ENCODE measurements around the gene CLASRP. TPM values are rescaled to one million over a fixed set of nuclear protein-coding genes. Genes with fewer than 3 reads are reported as not detected.

The CLASRP gene
- total RNA-seq, 1 experiment from 2014 or later: 38.9 TPM

- H3K79me2 ChIP-seq (ENCODE audit: low read length): peaks cover 92% of the 10 kb centered on the region
- peaks cover 21% of the 10 kb centered on the region for H3K4me1 ChIP-seq (ENCODE audit: insufficient read depth, low read length)
- no peaks in the 10 kb centered on the region for H3K27me3 ChIP-seq (ENCODE audit: low read length)
- ChIA-PET POLR2A (ENCODE audit: unreplicated experiment) (no interaction called here), CTCF (interaction anchor here (0.5 kb wide), 1 partner anchor 685 kb away, joined by 3 read pairs; no protein-coding TSS in a partner anchor)
- DNase-seq: peak; percentile 61
- peak; percentile 71 for ATAC-seq
- no peak overlapping the region for H3K9ac ChIP-seq (ENCODE audit: low read length)
- no peaks in the 10 kb centered on the region for H3K36me3 ChIP-seq (ENCODE audit: low read depth, low read length)
- intact Hi-C loops (cut with micrococcal nuclease): no loop called here
- no peaks in the 10 kb centered on the region for H3K9me2 ChIP-seq (replicated peaks; ENCODE audit: low read length)
- no peak overlapping the region for H3K4me3 ChIP-seq (ENCODE audit: low read length)
- no TSS peak for BruUV-seq (replicated peaks)
- H3K9me3 ChIP-seq (ENCODE audit: low read length): no peaks in the 10 kb centered on the region
- H3K4me2 ChIP-seq (ENCODE audit: low read length): peak overlapping the region; percentile 71
- no peak overlapping the region for H2AFZ ChIP-seq (ENCODE audit: low read length)
- H3F3A ChIP-seq (ENCODE audit: low read length, unreplicated experiment): no peaks in the 10 kb centered on the region
- H4K20me1 ChIP-seq (ENCODE audit: low read length): peaks cover 7% of the 10 kb centered on the region; the same call in 1 of the 2 replicates
- no peak overlapping the region for H3K27ac ChIP-seq (ENCODE audit: low read length)
- TF ChIP-seq CTCF (conservative IDR thresholded peaks at IDR 0.05; ENCODE audit: low read depth, low read length) (no peak), EZH2 (IDR thresholded peaks at IDR 0.05; ENCODE audit: low read length, unreplicated experiment) (no peak), EZH2phosphoT487 (IDR thresholded peaks at IDR 0.05; ENCODE audit: borderline replicate concordance, low read length) (no peak)
These were observed 74.8 kb downstream of the CLASRP start for GRCh38 chr19:45113628-45114027.

- BruUV-seq (replicated peaks): no TSS peak
- no peaks in the 10 kb centered on the region for H3K27me3 ChIP-seq (ENCODE audit: low read length)
- H3K9me3 ChIP-seq (ENCODE audit: low read length): no peaks in the 10 kb centered on the region
- peaks cover 7% of the 10 kb centered on the region; the same call in 1 of the 2 replicates for H4K20me1 ChIP-seq (ENCODE audit: low read length)
- H3K9ac ChIP-seq (ENCODE audit: low read length): no peak overlapping the region
- no peak overlapping the region for H3K27ac ChIP-seq (ENCODE audit: low read length)
- ATAC-seq (no peak), DNase-seq (no peak)
- no peaks in the 10 kb centered on the region for H3K9me2 ChIP-seq (replicated peaks; ENCODE audit: low read length)
- TF ChIP-seq CTCF (conservative IDR thresholded peaks at IDR 0.05; ENCODE audit: low read depth, low read length) (no peak), EZH2 (IDR thresholded peaks at IDR 0.05; ENCODE audit: low read length, unreplicated experiment) (no peak), EZH2phosphoT487 (IDR thresholded peaks at IDR 0.05; ENCODE audit: borderline replicate concordance, low read length) (no peak)
- no peaks in the 10 kb centered on the region for H3F3A ChIP-seq (ENCODE audit: low read length, unreplicated experiment)
- peak overlapping the region; percentile 71; the same call in 1 of the 2 replicates for H3K4me2 ChIP-seq (ENCODE audit: low read length)
- H3K4me1 ChIP-seq (ENCODE audit: insufficient read depth, low read length): peaks cover 21% of the 10 kb centered on the region
- H3K36me3 ChIP-seq (ENCODE audit: low read depth, low read length): no peaks in the 10 kb centered on the region
- H3K79me2 ChIP-seq (ENCODE audit: low read length): peaks cover 91% of the 10 kb centered on the region
- CTCF ChIA-PET: no interaction called here
- H3K4me3 ChIP-seq (ENCODE audit: low read length): no peak overlapping the region
- POLR2A ChIA-PET (ENCODE audit: unreplicated experiment): no interaction called here
- intact Hi-C loops (cut with micrococcal nuclease): no loop called here
- H2AFZ ChIP-seq (ENCODE audit: low read length): no peak overlapping the region
These were observed 75.3 kb downstream of the CLASRP start for GRCh38 chr19:45114116-45114515.

- CTCF ChIA-PET: no interaction called here
These were observed 77.2 kb downstream of the CLASRP start for GRCh38 chr19:45115809-45116615.

More at GRCh38 chr19:45115809-45116615, 77.2 kb downstream of the CLASRP start:
- BruUV-seq (replicated peaks): no TSS peak
- H3K9ac ChIP-seq (ENCODE audit: low read length): no peak overlapping the region
- no peak overlapping the region for H3K27ac ChIP-seq (ENCODE audit: low read length)
- H3K4me1 ChIP-seq (ENCODE audit: insufficient read depth, low read length): peaks cover 21% of the 10 kb centered on the region
- H3K27me3 ChIP-seq (ENCODE audit: low read length): no peaks in the 10 kb centered on the region
- no peaks in the 10 kb centered on the region for H3K9me2 ChIP-seq (replicated peaks; ENCODE audit: low read length)
- no peak overlapping the region for H2AFZ ChIP-seq (ENCODE audit: low read length)
- H4K20me1 ChIP-seq (ENCODE audit: low read length): peaks cover 7% of the 10 kb centered on the region; the same call in 1 of the 2 replicates
- POLR2A ChIA-PET (ENCODE audit: unreplicated experiment): no interaction called here
- intact Hi-C loops (cut with micrococcal nuclease): no loop called here
- no peak overlapping the region for H3K4me2 ChIP-seq (ENCODE audit: low read length)
- H3F3A ChIP-seq (ENCODE audit: low read length, unreplicated experiment): no peaks in the 10 kb centered on the region
- peaks cover 89% of the 10 kb centered on the region for H3K79me2 ChIP-seq (ENCODE audit: low read length)
- no peaks in the 10 kb centered on the region for H3K36me3 ChIP-seq (ENCODE audit: low read depth, low read length)
- H3K9me3 ChIP-seq (ENCODE audit: low read length): no peaks in the 10 kb centered on the region
- TF ChIP-seq CTCF (conservative IDR thresholded peaks at IDR 0.05; ENCODE audit: low read depth, low read length) (no peak), EZH2 (IDR thresholded peaks at IDR 0.05; ENCODE audit: low read length, unreplicated experiment) (no peak), EZH2phosphoT487 (IDR thresholded peaks at IDR 0.05; ENCODE audit: borderline replicate concordance, low read length) (no peak)
- ATAC-seq (no peak), DNase-seq (no peak)
- no peak overlapping the region for H3K4me3 ChIP-seq (ENCODE audit: low read length)

Measured in PC-3 (cell line).